Gastrocnemius medialis (tissue), 4 donors: Measurements from ENCODE around the gene ZNRF3.

Experiments
- CTCF ChIP-seq, 5 experiments: fragments of 450-650 bp in 3 of 5; fragments of 200-600 bp in 2 of 5; sonication (generic) in 2 of 5; IDR thresholded peaks in 4 of 5; conservative IDR thresholded peaks in 1 of 5; 1 replicate in 4 of 5; 2 replicates in 1 of 5; pipeline ENCODE4 v1.5.1; 2016 to 2019; ENCODE audit warnings: antibody characterized with exemption in 5 of 5, mild to moderate bottlenecking in 3 of 5, moderate library complexity in 3 of 5
- POLR2A ChIP-seq, 2 donors: fragments of 450-650 bp; IDR thresholded peaks; one replicate each; pipeline ENCODE4 v1.6.1; 2017; ENCODE audit warnings: antibody characterized with exemption in 2 of 2, mild to moderate bottlenecking in 2 of 2, moderate library complexity in 2 of 2

GRCh38 chr22:29090039-29090438 lies 206.7 kb downstream of the ZNRF3 start:
- TF ChIP-seq CTCF (IDR thresholded peaks at IDR 0.05 in 4 of 5, conservative IDR thresholded peaks at IDR 0.05 in 1 of 5) (no peak), POLR2A (IDR thresholded peaks at IDR 0.05) (no peak)
